ENCODE results near the gene KRTAP10-4.

GRCh38 chr21:44567481-44568171 lies 5.9 kb upstream of the KRTAP10-4 start:
- TF ChIP-seq CTCF (conservative IDR thresholded peaks at IDR 0.05; ENCODE audit: low read length) (no peak), EZH2phosphoT487 (IDR thresholded peaks at IDR 0.05; ENCODE audit: borderline replicate concordance, low read depth, low read length) (no peak)

Measured in OCI-LY7 (cell line).